Measurements from ENCODE around the gene PLXDC1.
"Not testable (repeated sequence)": the region's sequence is repeated elsewhere in the genome, so short reads cannot be mapped to it uniquely, and the experiment has no call there.

The PLXDC1 gene

DNA sequence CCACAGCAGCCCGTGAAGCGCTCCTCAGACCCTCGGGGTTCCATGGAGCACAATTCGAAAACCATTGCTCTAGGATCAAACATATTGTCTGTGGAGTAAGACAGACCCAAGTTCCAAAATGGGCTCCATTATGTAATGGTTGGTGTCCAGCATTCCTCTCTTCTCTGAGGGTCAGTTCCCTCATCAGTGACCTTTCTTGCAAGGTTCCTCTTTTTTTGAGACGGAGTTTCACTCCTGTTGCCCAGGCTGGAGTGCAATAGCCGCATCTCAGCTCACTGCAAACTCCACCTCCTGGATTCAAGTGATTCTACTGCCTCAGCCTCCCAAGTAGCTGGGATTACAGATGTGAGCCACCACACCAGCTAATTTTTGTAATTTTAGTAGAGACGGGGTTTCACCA lies 28.4 kb downstream of the PLXDC1 start:
- no peak for DNase-seq

GRCh38 chr17:39121919-39122318 lies 29.5 kb downstream of the PLXDC1 start:
- not testable (repeated sequence) for DNase-seq

DNA sequence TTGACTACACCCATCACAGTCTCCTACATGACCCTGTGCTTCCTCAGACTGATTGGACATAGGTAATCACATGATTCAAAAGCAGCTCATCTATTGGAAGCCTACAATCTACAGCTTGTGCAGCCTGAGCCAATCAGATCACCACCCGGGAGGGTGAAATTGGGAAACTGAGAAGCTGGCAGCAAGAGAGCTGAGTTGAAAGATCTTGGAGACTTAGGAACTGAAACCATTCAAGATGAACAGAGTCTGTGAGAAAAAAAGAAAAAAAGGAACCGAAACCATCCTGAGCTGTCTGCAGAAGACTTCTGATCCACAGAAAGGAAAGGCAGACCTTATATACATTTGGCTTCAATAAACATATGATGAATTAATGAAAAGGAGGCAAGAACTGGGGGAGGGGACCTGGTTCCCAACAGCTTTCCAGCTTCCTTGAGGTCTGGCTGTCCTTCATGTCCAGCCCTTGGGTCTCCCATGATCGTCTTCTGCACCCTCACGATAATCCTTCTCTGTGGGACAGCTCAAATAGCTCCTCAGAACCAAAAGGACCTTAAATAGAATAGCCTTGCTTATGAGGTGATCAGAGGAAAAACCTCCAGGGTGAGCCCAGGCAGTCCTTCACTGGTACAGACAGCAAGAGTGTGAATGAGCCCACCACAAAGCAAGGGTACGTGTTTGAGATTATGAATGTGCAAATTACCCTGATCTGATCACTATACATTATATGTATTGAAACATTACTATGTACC lies 32.6 kb downstream of the PLXDC1 start:
- DNase-seq: no peak

- no peak for DNase-seq
Observed at GRCh38 chr17:39116224-39116623, 35.2 kb downstream of the PLXDC1 start.

GRCh38 chr17:39115135-39115534 lies 36.3 kb downstream of the PLXDC1 start:
- no peak for DNase-seq

DNA sequence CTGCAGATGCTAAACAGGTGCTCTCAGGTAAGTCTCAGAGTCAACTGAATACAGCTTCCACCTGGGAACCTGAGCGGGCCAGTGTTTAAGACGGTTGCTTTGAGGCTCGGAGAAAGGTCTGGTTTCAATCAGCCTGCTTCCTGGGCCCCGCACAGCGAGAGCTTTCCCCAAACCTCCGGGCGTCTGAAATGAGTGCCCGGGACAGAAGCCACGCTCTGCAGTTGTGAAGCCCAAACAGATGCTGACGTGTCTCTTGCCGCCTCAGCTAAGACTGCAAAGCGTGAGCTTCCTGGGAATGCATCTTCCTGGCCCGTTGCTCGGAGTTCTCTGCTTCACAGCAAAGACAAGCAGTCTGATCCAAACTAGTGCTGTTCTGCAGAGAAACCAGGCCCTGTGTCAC lies 36.7 kb downstream of the PLXDC1 start:
- DNase-seq: no peak

DNA sequence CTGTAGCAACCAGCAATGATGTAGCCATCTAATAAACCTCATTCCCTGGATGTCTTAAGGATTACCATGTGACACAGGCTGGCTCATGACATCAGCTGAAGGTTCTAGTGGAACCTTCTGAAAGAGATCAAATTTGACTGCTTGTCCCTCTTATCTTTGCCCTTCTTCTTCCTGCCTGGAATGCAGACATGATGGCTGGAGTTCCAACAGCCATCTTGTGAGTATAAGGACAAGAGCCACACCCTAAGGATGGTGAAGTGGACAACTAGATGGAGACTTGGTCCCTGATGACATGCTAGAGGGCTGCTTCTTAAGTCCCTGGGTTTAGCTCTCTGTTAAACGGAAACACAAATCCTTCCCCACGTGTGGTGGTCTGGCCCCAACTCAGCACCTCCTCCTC lies 37.6 kb downstream of the PLXDC1 start:
- DNase-seq: no peak

GRCh38 chr17:39110435-39111136 lies 40.9 kb downstream of the PLXDC1 start:
- DNase-seq: no peak

GRCh38 chr17:39108461-39109375 lies 42.7 kb downstream of the PLXDC1 start:
- DNase-seq: no peak

GRCh38 chr17:39107973-39108372 lies 43.5 kb downstream of the PLXDC1 start:
- no peak for DNase-seq

GRCh38 chr17:39107155-39107554 lies 44.3 kb downstream of the PLXDC1 start:
- no peak for DNase-seq

DNA sequence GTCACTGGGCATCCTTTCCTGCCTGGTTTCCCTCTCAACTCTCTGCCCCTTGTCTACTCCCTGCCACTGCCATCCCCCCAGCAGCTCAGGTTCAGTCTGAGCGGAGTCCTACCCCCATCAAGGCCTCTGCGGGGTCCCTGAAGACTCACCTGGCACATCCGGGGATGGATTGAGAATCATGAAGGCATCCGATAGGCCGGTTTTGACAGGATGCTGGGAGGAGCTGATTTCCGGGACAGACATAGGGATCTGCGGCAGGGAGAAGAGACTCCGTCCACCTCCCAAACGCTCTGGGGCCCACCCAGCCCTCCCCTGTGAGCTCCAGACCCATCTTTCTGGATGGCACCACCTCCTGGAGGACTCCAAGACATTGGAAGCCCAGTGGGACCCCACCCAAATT lies 45.7 kb downstream of the PLXDC1 start:
- DNase-seq: no peak

- DNase-seq: no peak
Observed at GRCh38 chr17:39104657-39105056, 46.8 kb downstream of the PLXDC1 start.

- DNase-seq: no peak
Observed at GRCh38 chr17:39104046-39104445, 47.4 kb downstream of the PLXDC1 start.

DNA sequence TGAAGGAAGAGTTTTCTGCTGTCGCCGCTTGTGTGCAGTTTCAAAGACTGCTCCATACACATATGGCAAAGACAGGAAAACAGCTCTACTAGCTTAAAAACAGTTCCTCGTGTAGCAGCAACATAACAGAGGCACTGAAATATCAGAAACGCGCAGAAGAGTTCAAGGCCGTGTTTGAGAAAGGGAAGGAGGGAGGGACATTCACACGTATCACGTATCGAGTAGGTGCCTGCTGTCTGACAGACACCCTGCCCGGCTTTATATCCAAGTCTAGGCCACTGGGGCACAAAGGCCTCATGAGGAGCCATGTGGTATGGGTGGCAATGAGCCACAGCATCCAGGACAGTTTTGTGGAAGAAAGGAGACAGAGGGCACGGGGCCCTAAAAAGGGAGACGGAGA lies 50.3 kb downstream of the PLXDC1 start:
- no peak for DNase-seq

DNA sequence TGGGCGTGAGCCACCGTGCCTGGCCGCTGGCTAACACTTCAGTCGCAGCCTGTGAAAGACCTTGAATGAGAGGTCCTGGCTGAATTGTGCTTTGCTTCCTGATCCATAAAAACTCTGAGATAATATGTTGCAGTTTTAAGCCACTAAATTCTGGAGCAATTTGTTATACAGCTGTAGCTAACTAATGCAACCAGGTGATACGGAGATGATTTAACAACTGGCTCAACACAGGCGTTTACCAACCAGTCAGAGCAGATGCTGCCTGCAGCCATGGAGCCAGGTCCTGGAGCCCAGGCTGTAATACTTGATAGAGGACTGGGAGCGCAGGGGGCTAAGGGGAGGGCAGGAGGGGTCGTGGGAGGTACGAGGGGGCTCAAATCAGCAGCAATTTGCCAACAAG lies 50.9 kb downstream of the PLXDC1 start:
- DNase-seq: no peak

GRCh38 chr17:39099663-39100286 lies 51.7 kb downstream of the PLXDC1 start:
- peak; percentile 61 for DNase-seq

DNA sequence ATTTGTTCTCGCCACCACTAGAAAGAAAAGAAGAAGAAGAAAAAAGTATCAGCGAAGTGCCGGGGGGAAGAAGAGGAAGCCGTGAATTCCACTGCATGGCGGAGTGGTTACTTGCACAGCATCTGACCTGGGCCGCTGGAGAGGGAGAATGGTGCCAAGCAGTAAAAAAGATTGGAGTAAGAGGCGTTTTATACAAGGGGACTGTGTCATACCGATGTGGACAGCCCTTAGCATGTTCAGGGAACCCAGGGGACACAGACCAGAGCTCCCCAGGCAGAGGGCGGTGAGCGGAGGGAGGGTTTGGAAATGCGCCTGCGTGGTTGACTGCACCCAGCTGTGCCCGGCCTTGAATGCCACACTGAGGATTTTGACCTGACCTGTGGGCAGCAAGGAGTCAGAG lies 52.8 kb downstream of the PLXDC1 start:
- no peak for DNase-seq

DNA sequence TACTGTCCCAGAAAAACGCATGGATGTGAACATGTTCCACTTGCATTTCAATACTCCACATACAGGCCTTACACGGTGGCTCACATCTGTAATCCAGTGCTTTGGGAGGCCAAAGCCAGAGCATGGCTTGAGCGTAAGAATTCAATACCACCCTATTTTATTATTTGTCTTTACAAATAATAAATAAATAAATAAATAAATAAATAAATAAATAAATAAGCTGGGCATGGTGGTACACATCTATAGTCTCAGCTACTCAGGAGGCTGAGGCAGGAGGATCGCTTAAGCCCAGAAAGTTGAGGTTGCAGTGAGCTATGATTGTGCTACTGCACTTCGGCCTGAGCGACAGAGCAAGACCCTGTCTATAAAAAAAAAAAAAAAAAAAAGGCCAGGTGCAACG lies 53.9 kb downstream of the PLXDC1 start:
- DNase-seq: no peak

DNA sequence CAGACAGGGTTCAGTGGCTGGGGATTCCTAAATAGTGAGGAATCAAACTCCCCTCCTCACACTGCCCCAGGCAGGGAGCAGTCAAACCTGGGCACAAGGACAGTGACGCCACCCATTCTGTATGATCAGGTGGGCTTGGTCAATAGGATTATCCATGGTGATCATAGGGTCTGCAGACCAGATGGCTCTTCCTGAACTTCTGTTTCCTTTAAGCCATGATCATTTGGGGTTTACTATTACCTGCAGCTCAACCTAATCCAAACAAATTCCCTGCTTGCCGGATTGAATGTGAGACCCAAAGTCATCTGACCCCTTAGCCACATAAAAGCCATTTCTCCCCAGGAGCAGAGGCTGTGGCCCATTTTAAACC lies 54.3 kb downstream of the PLXDC1 start:
- no peak for DNase-seq

DNA sequence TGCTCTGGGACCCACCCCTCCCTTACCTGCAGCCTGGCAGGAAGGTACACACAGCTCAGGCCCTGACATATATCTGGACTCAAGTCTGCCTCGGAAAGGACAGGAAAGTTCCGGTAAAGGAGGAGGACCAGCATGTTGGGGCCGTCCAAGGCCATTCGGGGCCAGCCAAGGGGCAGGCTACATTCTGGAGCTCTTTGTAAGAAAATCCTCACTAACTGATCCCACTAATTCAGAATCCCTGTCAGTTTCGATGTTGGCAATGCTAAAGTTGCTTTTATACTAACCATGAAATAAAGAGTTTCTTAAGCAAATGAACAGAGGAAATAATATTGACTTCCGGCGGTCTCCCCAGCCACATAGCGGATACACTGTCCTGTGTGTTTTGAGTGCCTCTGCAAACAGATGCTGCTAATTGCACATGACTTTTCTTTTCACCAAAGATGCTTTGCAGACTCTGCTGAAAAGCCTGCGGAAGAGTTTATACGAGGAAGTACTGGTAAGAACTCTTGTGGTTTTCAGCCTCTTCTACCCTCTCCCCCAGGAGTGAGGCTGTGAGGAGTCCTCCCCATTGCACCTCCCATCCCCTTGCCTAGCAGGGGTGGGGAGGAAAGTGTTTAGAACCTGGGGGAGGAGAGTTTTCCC lies 54.8 kb downstream of the PLXDC1 start:
- peak; percentile 14 for DNase-seq

- no peak for DNase-seq
Observed at GRCh38 chr17:39095309-39095686, 56.1 kb downstream of the PLXDC1 start.
